ENCODE measurements around the gene FBXO2.

Gene FBXO2

GRCh38 chr1:11606775-11607174, 47.5 kb downstream of the FBXO2 start:
- no peak overlapping the region for H2AFZ ChIP-seq
- no peak for TF ChIP-seq CTCF (IDR thresholded peaks at IDR 0.05)
- no peak overlapping the region for H3K9ac ChIP-seq
- H3K4me3 ChIP-seq (ENCODE audit: low read depth, low read length), result no peak overlapping the region
- no peak overlapping the region for H3K4me2 ChIP-seq (ENCODE audit: low read length)
- no peaks in the 10 kb centered on the region for H3K4me1 ChIP-seq
- H3K36me3 ChIP-seq (ENCODE audit: control insufficient read depth, insufficient read depth, low read length), result no peaks in the 10 kb centered on the region
- H3K27ac ChIP-seq, result no peak overlapping the region
- H3K27me3 ChIP-seq (ENCODE audit: control insufficient read depth, insufficient read depth, low read length), result no peaks in the 10 kb centered on the region
- H3K9me3 ChIP-seq (ENCODE audit: control insufficient read depth, low read length), result no peaks in the 10 kb centered on the region
- H3K79me2 ChIP-seq, result no peaks in the 10 kb centered on the region

- no peaks in the 10 kb centered on the region for H3K79me2 ChIP-seq
- H3K4me1 ChIP-seq, result no peaks in the 10 kb centered on the region
- H3K36me3 ChIP-seq (ENCODE audit: control insufficient read depth, insufficient read depth, low read length), result no peaks in the 10 kb centered on the region
- no peak overlapping the region for H2AFZ ChIP-seq
- no peak overlapping the region for H3K27ac ChIP-seq
- H3K4me3 ChIP-seq (ENCODE audit: low read depth, low read length), result no peak overlapping the region
- no peak overlapping the region for H3K9ac ChIP-seq
- no peak for TF ChIP-seq CTCF (IDR thresholded peaks at IDR 0.05)
- H3K4me2 ChIP-seq (ENCODE audit: low read length), result no peak overlapping the region
- H3K9me3 ChIP-seq (ENCODE audit: control insufficient read depth, low read length), result no peaks in the 10 kb centered on the region
- no peaks in the 10 kb centered on the region for H3K27me3 ChIP-seq (ENCODE audit: control insufficient read depth, insufficient read depth, low read length)
These were observed 51.2 kb downstream of the FBXO2 start for GRCh38 chr1:11602981-11603380.

GRCh38 chr1:11602424-11602823, 51.8 kb downstream of the FBXO2 start:
- H3K36me3 ChIP-seq (ENCODE audit: control insufficient read depth, insufficient read depth, low read length), result no peaks in the 10 kb centered on the region
- H3K4me3 ChIP-seq (ENCODE audit: low read depth, low read length), result no peak overlapping the region
- no peak overlapping the region for H2AFZ ChIP-seq
- no peaks in the 10 kb centered on the region for H3K79me2 ChIP-seq
- no peak overlapping the region for H3K27ac ChIP-seq
- no peak overlapping the region for H3K4me2 ChIP-seq (ENCODE audit: low read length)
- no peaks in the 10 kb centered on the region for H3K4me1 ChIP-seq
- H3K9me3 ChIP-seq (ENCODE audit: control insufficient read depth, low read length), result no peaks in the 10 kb centered on the region
- TF ChIP-seq CTCF (IDR thresholded peaks at IDR 0.05), result no peak
- H3K9ac ChIP-seq, result no peak overlapping the region
- no peaks in the 10 kb centered on the region for H3K27me3 ChIP-seq (ENCODE audit: control insufficient read depth, insufficient read depth, low read length)

GRCh38 chr1:11600836-11601235, 53.4 kb downstream of the FBXO2 start:
- Histone ChIP-seq H3K36me3 (ENCODE audit: control insufficient read depth, insufficient read depth, low read length) (no peaks in the 10 kb centered on the region), H3K4me3 (ENCODE audit: low read depth, low read length) (no peak overlapping the region), H3K9me3 (ENCODE audit: control insufficient read depth, low read length) (no peaks in the 10 kb centered on the region), H3K9ac (no peak overlapping the region), H3K4me2 (ENCODE audit: low read length) (no peak overlapping the region), H2AFZ (no peak overlapping the region), H3K27ac (no peak overlapping the region), H3K27me3 (ENCODE audit: control insufficient read depth, insufficient read depth, low read length) (no peaks in the 10 kb centered on the region), H3K4me1 (no peaks in the 10 kb centered on the region), H3K79me2 (no peaks in the 10 kb centered on the region)
- TF ChIP-seq CTCF (IDR thresholded peaks at IDR 0.05), result no peak

- Histone ChIP-seq H2AFZ (no peak overlapping the region), H3K4me1 (no peaks in the 10 kb centered on the region), H3K27ac (no peak overlapping the region), H3K79me2 (no peaks in the 10 kb centered on the region), H3K36me3 (ENCODE audit: control insufficient read depth, insufficient read depth, low read length) (no peaks in the 10 kb centered on the region), H3K9ac (no peak overlapping the region), H3K4me2 (ENCODE audit: low read length) (no peak overlapping the region), H3K4me3 (ENCODE audit: low read depth, low read length) (no peak overlapping the region), H3K9me3 (ENCODE audit: control insufficient read depth, low read length) (no peaks in the 10 kb centered on the region), H3K27me3 (ENCODE audit: control insufficient read depth, insufficient read depth, low read length) (no peaks in the 10 kb centered on the region)
- no peak for TF ChIP-seq CTCF (IDR thresholded peaks at IDR 0.05)
These were observed 54.2 kb downstream of the FBXO2 start for GRCh38 chr1:11599891-11600576.

Data from parathyroid adenoma (tissue), 2 donors.